ENCODE measurements around the gene LRRFIP2.

The LRRFIP2 gene

GRCh38 chr3:37032961-37033360 is 141.4 kb downstream of the LRRFIP2 start:
- H3K9ac ChIP-seq: no peak overlapping the region
- H4K20me1 ChIP-seq (ENCODE audit: insufficient read depth): no peaks in the 10 kb centered on the region
- H3K4me2 ChIP-seq: no peak overlapping the region
- H3K4me3 ChIP-seq (IDR thresholded peaks at IDR 0.05; ENCODE audit: insufficient read depth, low read depth, low read length): no peak overlapping the region
- no peak overlapping the region for H3K27ac ChIP-seq
- no peaks in the 10 kb centered on the region for H3K79me2 ChIP-seq (ENCODE audit: insufficient read depth, low read depth)
- H3K36me3 ChIP-seq (ENCODE audit: insufficient read depth): no peaks in the 10 kb centered on the region
- no peak overlapping the region for H2AFZ ChIP-seq (ENCODE audit: low read depth)
- no peaks in the 10 kb centered on the region for H3K4me1 ChIP-seq (ENCODE audit: low read depth, poor library complexity, severe bottlenecking)
- H3K27me3 ChIP-seq (ENCODE audit: insufficient read depth, low read depth): no peaks in the 10 kb centered on the region
- TF ChIP-seq CTCF (conservative IDR thresholded peaks at IDR 0.05; ENCODE audit: low read depth, low read length): no peak

GRCh38 chr3:37031096-37031682 is 143.2 kb downstream of the LRRFIP2 start:
- H3K4me2 ChIP-seq: no peak overlapping the region
- no peak overlapping the region for H3K27ac ChIP-seq
- no peak for TF ChIP-seq CTCF (conservative IDR thresholded peaks at IDR 0.05; ENCODE audit: low read depth, low read length)
- H3K4me1 ChIP-seq (ENCODE audit: low read depth, poor library complexity, severe bottlenecking): no peaks in the 10 kb centered on the region
- H3K79me2 ChIP-seq (ENCODE audit: insufficient read depth, low read depth): no peaks in the 10 kb centered on the region
- no peak overlapping the region for H3K4me3 ChIP-seq (IDR thresholded peaks at IDR 0.05; ENCODE audit: insufficient read depth, low read depth, low read length)
- no peak overlapping the region for H3K9ac ChIP-seq
- H3K27me3 ChIP-seq (ENCODE audit: insufficient read depth, low read depth): no peaks in the 10 kb centered on the region
- no peaks in the 10 kb centered on the region for H3K36me3 ChIP-seq (ENCODE audit: insufficient read depth)
- H4K20me1 ChIP-seq (ENCODE audit: insufficient read depth): no peaks in the 10 kb centered on the region
- no peak overlapping the region for H2AFZ ChIP-seq (ENCODE audit: low read depth)

GRCh38 chr3:37030588-37030987 is 143.8 kb downstream of the LRRFIP2 start:
- no peaks in the 10 kb centered on the region for H3K4me1 ChIP-seq (ENCODE audit: low read depth, poor library complexity, severe bottlenecking)
- TF ChIP-seq CTCF (conservative IDR thresholded peaks at IDR 0.05; ENCODE audit: low read depth, low read length): no peak
- no peaks in the 10 kb centered on the region for H3K36me3 ChIP-seq (ENCODE audit: insufficient read depth)

GRCh38 chr3:37029516-37030163 is 144.7 kb downstream of the LRRFIP2 start:
- no peak overlapping the region for H3K27ac ChIP-seq
- H4K20me1 ChIP-seq (ENCODE audit: insufficient read depth): no peaks in the 10 kb centered on the region
- no peaks in the 10 kb centered on the region for H3K79me2 ChIP-seq (ENCODE audit: insufficient read depth, low read depth)
- peaks cover 4% of the 10 kb centered on the region for H3K4me1 ChIP-seq (ENCODE audit: low read depth, poor library complexity, severe bottlenecking)
- no peak overlapping the region for H2AFZ ChIP-seq (ENCODE audit: low read depth)
- H3K27me3 ChIP-seq (ENCODE audit: insufficient read depth, low read depth): no peaks in the 10 kb centered on the region
- no peak overlapping the region for H3K4me2 ChIP-seq
- H3K4me3 ChIP-seq (IDR thresholded peaks at IDR 0.05; ENCODE audit: insufficient read depth, low read depth, low read length): no peak overlapping the region
- no peak for TF ChIP-seq CTCF (conservative IDR thresholded peaks at IDR 0.05; ENCODE audit: low read depth, low read length)
- H3K9ac ChIP-seq: no peak overlapping the region
- no peaks in the 10 kb centered on the region for H3K36me3 ChIP-seq (ENCODE audit: insufficient read depth)

More at GRCh38 chr3:37030588-37030987, 143.8 kb downstream of the LRRFIP2 start:
- H3K79me2 ChIP-seq (ENCODE audit: insufficient read depth, low read depth): no peaks in the 10 kb centered on the region
- H3K4me3 ChIP-seq (IDR thresholded peaks at IDR 0.05; ENCODE audit: insufficient read depth, low read depth, low read length): no peak overlapping the region
- no peak overlapping the region for H2AFZ ChIP-seq (ENCODE audit: low read depth)
- no peak overlapping the region for H3K9ac ChIP-seq
- no peaks in the 10 kb centered on the region for H3K27me3 ChIP-seq (ENCODE audit: insufficient read depth, low read depth)
- H3K4me2 ChIP-seq: no peak overlapping the region
- no peak overlapping the region for H3K27ac ChIP-seq
- no peaks in the 10 kb centered on the region for H4K20me1 ChIP-seq (ENCODE audit: insufficient read depth)

All from KMS-11 (cell line).